ENCODE data around the gene DNAH10.

- TF ChIP-seq POLR2A (IDR thresholded peaks at IDR 0.05) (no peak), CTCF (IDR thresholded peaks at IDR 0.05 in 4 of 5, conservative IDR thresholded peaks at IDR 0.05 in 1 of 5) (no peak)
These were observed 60.7 kb downstream of the DNAH10 start for GRCh38 chr12:123822804-123823203.
